H1 (cell line): ENCODE measurements around the gene PPP2R3B.
A peak's percentile ranks its signal among the peaks of the same experiment; 100 is the strongest.

Source experiments
- CTCF ChIP-seq, 3 experiments: IDR thresholded peaks; 1 replicate in 2 of 3; 2 replicates in 1 of 3; pipeline versions ENCODE4 v1.5.1 to v1.6.1; 2011; ENCODE audit warnings: low read length in 3 of 3, mild to moderate bottlenecking in 3 of 3, inconsistent platforms in 2 of 3, low read depth in 1 of 3, moderate library complexity in 1 of 3; ENCODE audit not compliant: insufficient read depth in 1 of 3; ENCODE audit errors: control extremely low read depth in 1 of 3
- MAX ChIP-seq: IDR thresholded peaks from 2 replicates; pipeline ENCODE4 v1.6.1; 2012; ENCODE audit warnings: inconsistent platforms

GRCh38 chrX:338836-339400, 47.8 kb downstream of the PPP2R3B start:
- TF ChIP-seq MAX (no peak), CTCF (IDR thresholded peaks at IDR 0.05; ENCODE audit: control extremely low read depth in 1 of 3, insufficient read depth in 1 of 3, low read depth in 1 of 3, low read length in 3 of 3) (peak in 2 of 3 experiments; percentile 18 to 31; a peak in 2 of 4 replicates)
